ENCODE results near the gene PTPRA.
A peak's percentile ranks its signal among the peaks of the same experiment; 100 is the strongest.

DNA sequence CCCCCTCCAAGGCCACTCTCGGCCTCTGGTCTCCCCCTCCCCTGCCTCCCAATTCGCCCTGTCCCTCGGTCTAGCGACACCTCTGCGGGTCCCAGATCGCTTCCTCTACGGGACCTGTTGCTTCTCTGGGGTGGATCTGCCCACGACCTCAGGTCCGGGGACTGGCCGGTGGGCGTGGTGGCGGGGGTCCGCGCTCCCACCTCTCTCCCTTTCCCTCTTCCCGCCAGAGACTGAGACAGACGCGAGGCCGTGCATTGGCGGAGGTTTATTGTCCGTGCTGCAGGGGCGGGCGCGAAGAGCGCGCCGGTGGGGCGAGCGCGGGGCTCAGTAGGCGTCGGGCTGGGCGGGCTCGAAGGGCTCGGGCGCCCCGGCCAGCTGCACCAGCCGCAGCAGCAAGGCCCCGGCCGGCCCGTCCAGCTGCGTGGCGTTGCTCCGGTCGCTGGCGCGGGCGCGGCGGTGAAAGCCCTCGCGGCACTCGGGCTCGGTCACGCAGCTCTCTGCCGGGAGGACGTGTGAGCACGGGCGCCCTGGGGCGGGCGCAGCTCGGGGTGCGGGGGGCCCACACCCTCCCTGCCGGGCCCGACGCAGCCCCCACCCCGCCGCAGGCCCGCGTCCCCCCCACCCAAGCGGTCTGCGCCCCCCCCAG is 209.1 kb downstream of the PTPRA start:
- TF ChIP-seq POLR2A (IDR thresholded peaks at IDR 0.05; ENCODE audit: control extremely low read depth in 1 of 2, low read depth in 2 of 2, low read length in 2 of 2) (no peak), TAF1 (IDR thresholded peaks at IDR 0.05; ENCODE audit: low read depth, low read length) (no peak), MAFK (IDR thresholded peaks at IDR 0.05; ENCODE audit: low read depth, low read length) (no peak), CHD2 (IDR thresholded peaks at IDR 0.05; ENCODE audit: low read length) (no peak), MAX (IDR thresholded peaks at IDR 0.05) (0 out of 2 replicates have a peak, but pooled peaks have one; percentile 15)
- TF ChIP-seq, protein P1, sequence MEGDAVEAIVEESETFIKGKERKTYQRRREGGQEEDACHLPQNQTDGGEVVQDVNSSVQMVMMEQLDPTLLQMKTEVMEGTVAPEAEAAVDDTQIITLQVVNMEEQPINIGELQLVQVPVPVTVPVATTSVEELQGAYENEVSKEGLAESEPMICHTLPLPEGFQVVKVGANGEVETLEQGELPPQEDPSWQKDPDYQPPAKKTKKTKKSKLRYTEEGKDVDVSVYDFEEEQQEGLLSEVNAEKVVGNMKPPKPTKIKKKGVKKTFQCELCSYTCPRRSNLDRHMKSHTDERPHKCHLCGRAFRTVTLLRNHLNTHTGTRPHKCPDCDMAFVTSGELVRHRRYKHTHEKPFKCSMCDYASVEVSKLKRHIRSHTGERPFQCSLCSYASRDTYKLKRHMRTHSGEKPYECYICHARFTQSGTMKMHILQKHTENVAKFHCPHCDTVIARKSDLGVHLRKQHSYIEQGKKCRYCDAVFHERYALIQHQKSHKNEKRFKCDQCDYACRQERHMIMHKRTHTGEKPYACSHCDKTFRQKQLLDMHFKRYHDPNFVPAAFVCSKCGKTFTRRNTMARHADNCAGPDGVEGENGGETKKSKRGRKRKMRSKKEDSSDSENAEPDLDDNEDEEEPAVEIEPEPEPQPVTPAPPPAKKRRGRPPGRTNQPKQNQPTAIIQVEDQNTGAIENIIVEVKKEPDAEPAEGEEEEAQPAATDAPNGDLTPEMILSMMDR (IDR thresholded peaks at IDR 0.05; ENCODE audit: control extremely low read depth in 1 of 3, insufficient read depth in 1 of 3, low read depth in 1 of 3, low read length in 3 of 3): no peak
